Stimulated activated naive CD4-positive, alpha-beta T cell treated with Interleukin-2 at 50 U/mL for 16 hours (primary cell): Measurements from ENCODE around the gene FOXO3.

ENCODE experiments used
- DNase-seq: peaks from one replicate; lab custom pipeline; 2025; lab: John Stamatoyannopoulos, UW

Gene FOXO3

GRCh38 chr6:108576709-108577108, 16.0 kb downstream of the FOXO3 start:
- DNase-seq = no peak

GRCh38 chr6:108578166-108578565, 17.4 kb downstream of the FOXO3 start:
- no peak for DNase-seq

GRCh38 chr6:108578595-108579327, 18.0 kb downstream of the FOXO3 start:
- no peak for DNase-seq

GRCh38 chr6:108579328-108579721, 18.6 kb downstream of the FOXO3 start:
- no peak for DNase-seq

GRCh38 chr6:108580646-108581045, 19.9 kb downstream of the FOXO3 start:
- DNase-seq = no peak

GRCh38 chr6:108581237-108581931, 20.7 kb downstream of the FOXO3 start:
- no peak for DNase-seq

GRCh38 chr6:108581932-108582475, 21.3 kb downstream of the FOXO3 start:
- DNase-seq = no peak

GRCh38 chr6:108582618-108583017, 21.9 kb downstream of the FOXO3 start:
- DNase-seq = no peak

GRCh38 chr6:108584323-108584722, 23.6 kb downstream of the FOXO3 start:
- no peak for DNase-seq

GRCh38 chr6:108585359-108585758, 24.6 kb downstream of the FOXO3 start:
- no peak for DNase-seq

GRCh38 chr6:108585921-108586536, 25.3 kb downstream of the FOXO3 start:
- DNase-seq = no peak

- no peak for DNase-seq
Observed at GRCh38 chr6:108587258-108588059, 26.7 kb downstream of the FOXO3 start.

GRCh38 chr6:108588586-108588985, 27.9 kb downstream of the FOXO3 start:
- no peak for DNase-seq

GRCh38 chr6:108589244-108589791, 28.6 kb downstream of the FOXO3 start:
- no peak for DNase-seq

- no peak for DNase-seq
Observed at GRCh38 chr6:108591040-108591816, 30.5 kb downstream of the FOXO3 start.

GRCh38 chr6:108592371-108593337, 31.9 kb downstream of the FOXO3 start:
- peak; percentile 15 for DNase-seq

GRCh38 chr6:108594151-108594550, 33.4 kb downstream of the FOXO3 start:
- no peak for DNase-seq

- no peak for DNase-seq
Observed at GRCh38 chr6:108594640-108595039, 33.9 kb downstream of the FOXO3 start.

- no peak for DNase-seq
Observed at GRCh38 chr6:108596956-108597355, 36.2 kb downstream of the FOXO3 start.
